ENCODE measurements around the gene TPRX1.
"Not testable (repeated sequence)": the region's sequence is repeated elsewhere in the genome, so short reads cannot be mapped to it uniquely, and the experiment has no call there.

The TPRX1 gene

GRCh38 chr19:47798904-47799266 lies 5.5 kb downstream of the TPRX1 start:
- DNase-seq: no peak

DNA sequence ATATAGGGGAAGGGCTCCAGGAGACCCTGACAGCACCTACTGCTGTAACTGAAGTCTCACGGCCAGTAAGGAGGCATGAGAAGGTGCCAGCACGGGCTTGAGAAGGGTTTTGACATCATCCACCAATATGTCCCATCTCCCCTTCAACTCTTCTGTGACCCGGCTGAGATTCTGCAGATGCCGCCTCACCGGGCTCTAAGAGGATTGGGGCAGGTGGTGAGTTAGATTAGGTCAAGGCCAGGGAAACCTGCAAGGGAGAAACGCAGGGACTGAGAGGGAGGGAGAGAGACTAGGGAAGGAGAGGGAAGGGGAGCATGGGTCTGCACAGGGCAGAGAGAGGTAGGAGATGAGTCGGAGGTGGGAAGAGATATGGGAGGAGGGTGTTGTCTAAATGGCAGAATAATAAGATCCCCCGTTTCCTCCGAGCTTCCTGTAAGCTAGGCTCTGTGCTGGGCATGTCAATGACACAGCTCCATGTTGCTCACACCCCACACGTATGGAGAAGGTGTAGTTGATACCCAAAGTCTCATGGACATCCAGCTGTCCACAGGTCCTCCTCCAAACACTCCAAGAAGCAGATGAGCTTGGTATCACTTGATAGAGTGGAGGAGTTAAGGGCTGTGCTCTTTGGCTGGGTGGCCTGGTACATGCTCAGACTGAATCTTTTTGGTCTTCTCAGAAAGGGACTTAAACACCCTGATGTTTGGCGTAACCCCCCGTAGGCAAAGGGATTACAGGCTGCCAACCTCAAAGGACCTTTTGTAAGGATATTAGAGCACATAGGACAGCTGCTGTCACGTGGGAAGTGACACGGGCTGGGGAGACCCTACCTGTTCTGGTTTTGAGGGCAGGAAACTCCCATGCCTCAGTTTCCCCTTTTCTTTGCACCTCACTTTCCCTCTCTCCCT lies 6.1 kb downstream of the TPRX1 start:
- DNase-seq: no peak

DNA sequence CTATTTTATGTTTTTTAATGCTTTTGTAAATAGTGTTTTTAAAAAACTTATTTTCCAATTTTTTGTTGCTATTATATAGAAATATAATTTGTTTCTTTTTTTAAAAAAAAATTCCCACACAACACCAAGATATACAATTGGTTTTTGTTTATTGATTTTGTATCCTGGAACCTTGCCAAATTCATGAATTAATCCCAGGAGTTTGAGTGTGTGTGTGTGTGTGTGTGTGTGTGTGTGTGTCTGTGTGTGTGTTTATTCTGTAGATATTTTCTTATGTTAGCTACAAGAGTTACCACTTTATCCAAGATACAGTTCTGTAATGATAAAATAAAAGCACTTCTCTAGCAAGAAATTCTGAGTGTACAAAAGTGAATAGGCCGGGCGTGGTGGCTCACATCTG lies 7.6 kb downstream of the TPRX1 start:
- DNase-seq: no peak

DNA sequence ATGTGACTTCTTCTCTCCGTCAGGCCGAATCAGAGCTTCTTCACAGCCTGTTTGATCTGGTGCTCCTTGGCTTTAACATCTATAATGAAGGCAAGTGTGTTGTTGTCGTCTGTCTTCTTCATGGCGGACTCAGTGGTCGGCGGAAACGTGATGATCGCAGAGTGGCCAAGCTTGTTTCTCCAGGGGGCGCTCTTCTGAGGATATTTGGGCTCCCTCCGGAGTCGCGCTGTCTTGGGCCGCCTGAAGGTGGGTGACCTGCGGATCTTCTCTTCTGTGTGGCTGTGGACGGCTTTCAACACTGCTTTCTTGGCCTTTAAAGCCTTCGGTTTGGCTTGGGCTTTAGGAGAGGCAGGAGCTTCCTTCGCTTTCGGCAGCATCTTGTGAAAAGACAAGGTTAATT lies 9.8 kb downstream of the TPRX1 start:
- no peak for DNase-seq

DNA sequence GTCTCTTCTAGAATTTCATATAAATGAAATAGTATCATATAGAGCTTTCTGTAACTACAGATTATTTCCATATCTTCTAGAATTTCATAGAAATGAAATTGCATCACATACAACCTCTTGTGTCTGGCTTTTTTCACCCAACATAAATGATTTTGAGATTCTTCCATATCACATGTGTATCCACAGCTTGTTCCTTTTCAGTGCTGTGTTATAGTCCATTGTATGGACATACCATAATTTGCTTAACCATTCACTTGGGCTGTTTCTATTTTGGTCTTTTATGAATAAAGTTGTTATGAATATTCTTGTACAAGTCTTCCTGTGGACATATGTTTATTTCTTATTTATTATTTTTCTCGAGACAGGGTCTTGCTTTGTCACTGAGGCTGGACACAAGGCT lies 11.7 kb downstream of the TPRX1 start:
- no peak for DNase-seq

DNA sequence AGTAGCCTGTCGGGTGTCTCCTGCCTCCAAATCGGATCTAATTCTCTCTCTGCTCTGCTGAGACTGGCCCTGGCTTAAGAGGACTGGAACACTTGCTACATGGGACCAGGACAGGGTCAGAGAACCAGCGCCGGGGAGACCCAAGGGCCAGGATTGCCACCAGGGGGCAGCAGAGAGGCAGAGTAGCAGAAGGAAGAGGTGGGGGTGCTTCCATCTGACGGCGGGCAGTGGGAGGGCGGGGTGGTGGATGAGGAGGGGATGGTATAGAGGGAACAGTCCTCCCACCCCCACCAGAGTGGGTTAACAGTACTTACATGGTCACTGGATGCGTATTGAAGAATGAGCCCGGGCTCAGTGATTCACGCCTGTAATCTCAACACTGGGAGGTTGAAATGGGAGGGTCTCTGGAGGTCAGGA lies 13.9 kb downstream of the TPRX1 start:
- peak; percentile 76 to 91 (median 86) for DNase-seq

DNA sequence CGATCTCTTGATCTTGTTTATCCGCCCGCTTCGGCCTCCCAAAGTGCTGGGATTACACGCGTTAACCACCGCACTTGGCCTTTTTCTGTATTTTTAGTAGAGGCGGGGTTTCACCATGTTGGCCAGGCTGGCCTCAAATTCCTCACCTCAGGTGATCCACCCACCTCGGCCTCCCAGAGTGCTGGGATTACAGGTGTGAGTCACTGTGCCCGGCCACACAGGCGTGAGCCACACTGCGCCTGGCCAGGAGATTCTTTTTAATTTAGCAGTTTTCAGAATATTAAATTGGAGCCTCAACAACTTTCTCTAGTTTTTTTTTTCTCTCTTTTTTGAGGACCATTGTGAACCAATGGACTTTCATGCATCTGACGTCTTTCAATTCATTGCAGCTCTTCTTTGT lies 14.5 kb downstream of the TPRX1 start:
- DNase-seq: not testable (repeated sequence)

GRCh38 chr19:47787307-47787706 lies 17.0 kb downstream of the TPRX1 start:
- DNase-seq: not testable (repeated sequence)

DNA sequence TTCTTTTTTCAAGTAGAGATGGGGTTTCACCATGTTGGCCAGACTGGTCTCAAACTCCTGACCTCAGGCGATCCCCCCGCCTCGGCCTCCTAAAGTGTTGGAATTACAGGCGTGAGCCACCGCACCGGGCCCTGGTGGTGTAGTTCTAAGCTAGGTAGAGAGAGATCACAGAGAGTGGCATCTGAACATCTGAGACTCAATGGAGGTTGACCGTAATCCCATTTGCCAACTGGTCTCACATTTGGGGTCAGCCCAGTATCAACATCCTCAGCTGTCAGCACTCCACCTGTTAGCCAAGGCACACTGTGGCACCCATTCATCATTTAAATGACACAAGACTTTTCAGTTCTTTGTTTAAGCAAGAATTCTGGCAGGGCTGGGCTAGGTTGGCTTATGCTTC lies 17.8 kb downstream of the TPRX1 start:
- DNase-seq: no peak

DNA sequence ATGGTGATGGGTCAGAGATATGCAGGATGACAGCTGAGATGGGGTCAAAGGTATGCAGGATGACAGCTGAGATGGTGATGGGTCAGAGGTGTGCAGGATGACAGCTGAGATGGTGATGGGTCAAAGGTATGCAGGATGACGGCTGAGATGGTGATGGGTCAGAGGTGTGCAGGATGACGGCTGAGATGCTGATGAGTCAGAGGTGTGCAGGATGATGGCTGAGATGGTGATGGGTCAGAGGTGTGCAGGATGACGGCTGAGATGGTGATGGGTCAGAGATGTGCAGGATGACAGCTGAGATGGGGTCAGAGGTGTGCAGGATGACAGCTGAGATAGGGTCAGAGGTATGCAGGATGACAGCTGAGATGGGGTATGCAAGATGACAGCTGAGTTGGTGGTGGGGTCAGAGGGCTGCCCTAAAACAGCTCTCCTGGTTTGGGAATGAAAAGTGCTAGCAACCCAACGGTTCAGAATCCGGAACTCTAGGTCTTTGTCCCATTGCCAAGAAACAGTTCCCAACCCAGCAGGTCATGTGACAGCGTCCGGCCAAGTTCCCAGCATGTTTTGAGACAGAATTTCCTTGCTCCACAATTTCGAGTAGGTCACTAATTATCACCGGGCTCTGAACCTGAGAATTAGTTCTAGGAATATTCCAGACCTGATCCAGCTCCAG lies 22.6 kb downstream of the TPRX1 start:
- no peak for DNase-seq

GRCh38 chr19:47780215-47780551 lies 24.2 kb downstream of the TPRX1 start:
- DNase-seq: no peak

GRCh38 chr19:47779524-47780214 lies 24.7 kb downstream of the TPRX1 start:
- DNase-seq: no peak

DNA sequence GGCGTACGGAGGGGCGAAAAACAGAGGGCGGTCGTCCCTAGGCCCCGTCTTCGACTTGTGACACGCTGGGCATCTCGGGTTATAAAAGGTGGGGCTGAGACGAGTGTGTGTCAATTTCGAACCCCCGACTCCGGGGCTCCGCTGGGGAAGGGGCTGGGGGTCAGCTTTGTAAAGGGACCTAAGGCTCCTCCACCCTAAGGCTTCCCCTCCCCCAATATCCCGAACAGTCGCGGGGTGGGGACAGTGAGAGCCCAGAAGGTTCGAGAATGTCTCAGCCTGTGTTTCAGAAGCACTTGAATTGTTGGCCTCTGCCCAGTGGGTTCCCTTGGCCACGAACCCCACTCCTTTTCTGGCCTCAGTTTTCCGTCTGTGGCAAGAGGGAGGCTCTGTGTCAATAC lies 25.4 kb downstream of the TPRX1 start:
- peak in 3 of 4 experiments; percentile 13 to 29 (median 17) for DNase-seq

DNA sequence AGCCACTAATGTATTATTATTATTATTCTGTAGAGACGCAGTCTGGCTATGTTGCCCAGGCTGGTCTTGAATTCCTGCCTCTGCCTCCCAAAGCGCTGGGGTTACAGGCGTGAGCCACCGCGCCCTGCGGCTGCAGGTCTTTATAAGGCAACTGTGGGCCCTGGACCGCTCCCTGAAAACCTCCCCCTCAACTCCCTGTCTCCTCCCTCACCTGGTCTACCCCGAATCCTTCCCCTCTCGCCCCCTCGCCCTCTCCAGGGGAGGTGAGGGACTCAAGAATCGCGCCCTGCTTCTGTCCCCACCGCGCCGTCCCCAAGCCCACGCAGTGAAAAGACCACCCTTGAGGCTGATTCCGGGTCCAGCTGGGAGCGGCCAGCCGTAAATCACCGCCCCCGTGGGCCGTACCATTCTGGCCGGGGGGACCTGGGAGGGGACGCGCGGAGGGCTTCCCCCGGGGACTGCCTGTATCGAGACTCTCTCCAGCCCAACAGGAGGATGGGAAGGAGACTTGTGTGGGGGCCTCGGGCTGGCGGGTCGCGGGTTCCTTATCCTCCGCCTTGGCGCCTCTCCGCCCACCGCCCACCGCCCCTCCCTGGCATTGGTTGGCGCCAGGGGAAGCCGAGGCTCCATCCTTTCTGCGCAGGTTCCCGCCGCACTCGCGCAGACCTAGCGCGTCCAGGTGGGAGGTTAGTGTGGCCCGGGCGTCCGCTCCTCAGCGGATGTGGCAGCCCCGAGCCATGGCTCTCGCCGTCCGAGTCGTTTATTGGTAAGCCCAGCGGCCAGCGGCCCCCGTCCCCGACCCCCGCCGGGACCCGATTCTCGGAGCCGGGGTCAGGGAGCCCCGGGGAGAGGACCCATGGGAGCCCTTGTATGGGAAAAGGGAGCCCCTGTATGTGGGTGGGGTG lies 26.1 kb downstream of the TPRX1 start, which contains the start of gene SELENOW:
Gene SELENOW, plus strand, starts transcription at position 655 of the 905 bp plus-strand sequence. Its CDS starts 83 bp downstream, at position 738.
- DNase-seq: peak; percentile 65 to 88 (median 74)

DNA sequence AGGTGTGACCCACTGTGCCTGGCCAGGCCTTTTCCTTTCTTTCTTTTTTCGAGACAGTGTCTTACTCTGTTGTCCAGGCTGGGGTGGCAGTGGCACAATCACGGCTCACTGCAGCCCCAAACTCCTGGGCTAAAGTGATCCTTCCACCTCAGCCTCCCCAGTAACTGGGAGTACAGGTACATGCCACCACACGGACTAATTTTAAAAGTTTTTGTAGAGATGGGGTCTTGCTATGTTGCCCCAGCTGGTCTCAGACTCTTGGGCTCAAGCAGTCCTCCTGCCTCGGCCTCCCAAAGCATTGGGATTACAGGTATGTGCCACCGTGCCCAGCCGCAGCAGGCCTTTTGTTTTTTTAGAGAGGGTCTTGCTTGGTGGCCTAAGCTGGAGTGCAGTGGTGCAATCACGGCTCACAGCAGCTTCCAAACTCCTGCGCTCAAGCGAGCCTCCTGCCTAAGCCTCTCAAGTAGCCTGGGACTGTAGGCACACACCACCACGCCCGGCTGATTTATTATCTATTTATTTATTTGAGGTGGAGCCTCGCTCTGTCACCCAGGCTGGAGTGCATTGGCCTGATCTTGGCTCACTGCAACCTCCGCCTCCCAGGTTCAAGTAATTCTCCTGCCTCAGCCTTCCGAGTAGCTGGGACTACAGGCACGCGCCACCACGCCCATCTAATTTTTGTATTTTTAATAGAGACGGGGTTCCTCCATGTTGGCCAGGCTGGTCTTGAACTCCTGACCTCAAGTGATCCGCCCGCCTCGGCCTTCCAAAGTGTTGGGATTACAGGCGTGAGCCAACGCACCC lies 26.9 kb downstream of the TPRX1 start:
- not testable (repeated sequence) for DNase-seq

GRCh38 chr19:47776568-47776967 lies 27.8 kb downstream of the TPRX1 start:
- DNase-seq: no peak

DNA sequence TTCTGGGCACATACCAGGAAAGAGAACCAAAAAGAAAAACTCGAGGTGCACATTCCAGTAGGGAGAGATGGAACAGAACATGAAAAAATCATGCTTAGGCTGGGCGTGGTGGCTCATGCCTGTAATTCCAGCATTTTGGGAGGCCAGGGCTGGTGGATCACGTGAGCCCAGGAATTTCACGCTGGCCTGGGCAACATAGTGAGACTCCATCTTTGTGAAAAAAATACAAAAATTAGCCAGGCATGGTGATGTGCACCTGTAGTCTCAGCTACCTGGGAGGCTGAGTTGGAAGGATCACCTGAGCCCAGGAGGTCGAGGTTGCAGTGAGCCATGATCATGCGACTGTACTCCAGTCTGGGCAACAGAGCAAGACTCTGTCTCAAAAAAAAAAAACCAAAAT lies 33.1 kb downstream of the TPRX1 start:
- not testable (repeated sequence) for DNase-seq

DNA sequence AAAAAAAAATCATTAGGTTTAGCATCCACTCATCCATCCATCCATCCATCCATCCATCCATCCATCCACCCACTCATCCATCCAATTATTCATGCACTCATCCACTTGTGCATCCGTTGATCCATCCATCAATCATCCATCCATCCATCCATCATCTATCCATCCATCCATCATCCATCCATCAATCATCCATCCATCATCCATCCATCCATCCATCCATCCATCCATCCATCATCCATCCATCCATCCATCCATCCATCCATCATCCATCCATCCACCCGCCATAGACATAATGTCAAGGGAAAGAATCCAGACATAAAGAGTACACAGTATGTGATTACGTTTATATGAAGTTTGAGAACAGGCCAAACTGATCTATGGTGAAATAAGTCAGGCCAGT lies 34.8 kb downstream of the TPRX1 start:
- no peak for DNase-seq

DNA sequence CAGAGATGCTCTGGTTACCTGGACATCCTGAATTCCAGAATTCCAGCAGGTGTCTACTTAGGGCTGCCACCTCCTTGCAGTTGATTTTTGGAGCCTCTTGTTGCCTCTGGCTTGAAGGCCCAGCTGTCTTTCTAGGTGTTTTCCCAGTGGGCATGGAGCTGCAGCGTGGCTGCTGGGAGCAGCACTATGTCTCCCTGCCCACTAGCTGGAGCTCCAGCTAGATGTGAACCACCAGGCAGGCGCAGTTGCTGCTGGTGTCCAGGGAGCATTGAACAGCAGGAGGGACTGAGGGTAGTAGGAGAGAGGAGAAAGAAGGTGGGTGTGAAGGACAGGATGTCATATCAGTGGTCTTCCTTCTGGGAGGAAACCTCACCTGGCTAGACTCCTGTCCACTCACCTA lies 35.7 kb downstream of the TPRX1 start:
- no peak for DNase-seq

DNA sequence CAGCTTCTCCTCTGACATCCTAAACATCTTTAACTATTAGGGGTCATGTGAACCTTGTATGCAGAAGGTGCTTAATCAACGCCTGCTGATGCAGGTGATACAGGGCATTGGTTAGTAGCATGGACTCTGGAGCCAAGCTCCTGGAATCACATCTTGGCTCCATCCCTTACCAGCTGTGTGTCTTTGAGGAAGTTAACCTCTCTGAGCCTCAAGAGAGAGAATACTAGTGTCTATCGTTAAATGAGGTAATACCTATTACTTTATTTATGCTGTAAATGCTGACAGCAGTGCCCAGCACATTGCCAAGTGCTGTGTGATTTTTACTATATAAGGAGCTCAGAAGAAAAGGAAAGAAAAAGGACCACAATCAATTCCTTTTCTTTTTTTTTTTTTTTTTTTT lies 37.0 kb downstream of the TPRX1 start:
- no peak for DNase-seq

GRCh38 chr19:47766670-47767069 lies 37.7 kb downstream of the TPRX1 start:
- no peak for DNase-seq

DNA sequence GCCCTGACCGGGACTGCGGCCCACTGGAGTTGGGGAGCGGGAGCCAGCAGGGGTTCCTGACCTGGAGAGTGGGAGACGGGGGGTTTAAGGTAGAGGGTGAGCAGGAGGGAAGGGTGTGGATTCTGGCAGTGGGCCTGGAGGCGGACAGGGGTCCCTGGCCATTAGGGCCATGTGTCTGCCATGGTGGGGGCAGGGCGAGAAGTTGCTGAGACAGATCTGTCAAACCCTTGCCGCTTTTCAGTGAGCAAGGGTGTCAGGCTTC lies 38.1 kb downstream of the TPRX1 start:
- no peak for DNase-seq

Measured in suppressor macrophage (primary cell).